GM12865 (cell line): ENCODE results near the gene OR8B8.

Source experiments
- DNase-seq: peaks from one replicate; pipeline ENCODE4 v3.0.0; 2010; ENCODE audit warnings: low read depth
- H3K4me3 ChIP-seq: 2 replicates; pipeline ENCODE4 v1.5.1; 2011; ENCODE audit warnings: mild to moderate bottlenecking, low read depth, low read length, control low read depth
- TF ChIP-seq, protein P1 (sequence below): IDR thresholded peaks from 2 replicates; pipeline ENCODE4 v1.5.1; 2011; ENCODE audit warnings: low read length, control low read depth, low read depth, inconsistent platforms; ENCODE audit not compliant: insufficient read depth; ENCODE audit errors: missing control alignments

OR8B8 gene

DNA sequence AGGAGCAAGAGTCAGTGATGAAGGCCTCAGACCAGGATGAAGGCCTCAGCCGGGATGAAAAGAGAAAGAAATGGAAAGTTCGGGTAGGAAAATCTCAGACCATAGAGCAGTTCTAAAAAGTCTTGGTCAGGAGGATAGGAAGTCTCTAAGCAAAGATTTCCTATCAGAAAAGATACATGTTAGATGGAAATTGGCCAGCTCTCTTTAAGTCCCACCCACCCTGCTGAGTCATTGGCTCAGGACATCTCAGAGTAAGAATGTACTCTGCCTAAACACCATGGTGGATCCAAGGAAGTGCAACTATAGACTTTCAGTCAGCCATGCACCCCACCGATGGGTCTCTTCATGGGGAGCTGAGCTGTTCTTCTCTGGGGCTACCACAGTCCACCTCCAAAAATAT is 51.1 kb downstream of the OR8B8 start:
- H3K4me3 ChIP-seq: no peak overlapping the region
- no peak for DNase-seq
- TF ChIP-seq, protein P1, sequence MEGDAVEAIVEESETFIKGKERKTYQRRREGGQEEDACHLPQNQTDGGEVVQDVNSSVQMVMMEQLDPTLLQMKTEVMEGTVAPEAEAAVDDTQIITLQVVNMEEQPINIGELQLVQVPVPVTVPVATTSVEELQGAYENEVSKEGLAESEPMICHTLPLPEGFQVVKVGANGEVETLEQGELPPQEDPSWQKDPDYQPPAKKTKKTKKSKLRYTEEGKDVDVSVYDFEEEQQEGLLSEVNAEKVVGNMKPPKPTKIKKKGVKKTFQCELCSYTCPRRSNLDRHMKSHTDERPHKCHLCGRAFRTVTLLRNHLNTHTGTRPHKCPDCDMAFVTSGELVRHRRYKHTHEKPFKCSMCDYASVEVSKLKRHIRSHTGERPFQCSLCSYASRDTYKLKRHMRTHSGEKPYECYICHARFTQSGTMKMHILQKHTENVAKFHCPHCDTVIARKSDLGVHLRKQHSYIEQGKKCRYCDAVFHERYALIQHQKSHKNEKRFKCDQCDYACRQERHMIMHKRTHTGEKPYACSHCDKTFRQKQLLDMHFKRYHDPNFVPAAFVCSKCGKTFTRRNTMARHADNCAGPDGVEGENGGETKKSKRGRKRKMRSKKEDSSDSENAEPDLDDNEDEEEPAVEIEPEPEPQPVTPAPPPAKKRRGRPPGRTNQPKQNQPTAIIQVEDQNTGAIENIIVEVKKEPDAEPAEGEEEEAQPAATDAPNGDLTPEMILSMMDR: no peak
